HG02884 (cell line): ENCODE measurements around the gene CLTA.
"Not testable (repeated sequence)": the region's sequence is repeated elsewhere in the genome, so short reads cannot be mapped to it uniquely, and the experiment has no call there.

ENCODE experiments used
- ATAC-seq: cut with Tn5 transposase; IDR thresholded peaks from one replicate; pipeline ENCODE4 v1.9.1; 2021; ENCODE audit warnings: mild to moderate bottlenecking, moderate library complexity; ENCODE audit not compliant: unreplicated experiment

The CLTA gene

DNA sequence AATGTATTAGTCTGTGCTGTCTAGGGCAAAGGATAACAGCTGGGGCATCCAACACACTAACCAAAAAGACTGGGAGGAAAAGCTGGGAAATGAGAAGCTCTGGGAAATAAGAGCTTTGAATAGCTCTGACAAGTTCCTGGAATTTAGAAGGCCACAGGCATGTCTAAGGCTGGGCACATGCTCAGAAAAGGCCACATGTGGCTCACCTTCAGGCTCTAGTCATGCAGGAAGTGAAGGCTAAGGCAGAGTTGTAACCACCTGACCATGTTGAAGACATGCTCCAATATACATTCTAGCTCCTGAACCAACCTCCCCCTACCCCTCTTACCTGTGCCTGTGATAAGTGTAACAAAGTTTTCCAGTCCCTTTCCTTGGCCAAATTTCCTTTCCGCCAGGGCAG, 31.7 kb downstream of the CLTA start:
- no peak for ATAC-seq

DNA sequence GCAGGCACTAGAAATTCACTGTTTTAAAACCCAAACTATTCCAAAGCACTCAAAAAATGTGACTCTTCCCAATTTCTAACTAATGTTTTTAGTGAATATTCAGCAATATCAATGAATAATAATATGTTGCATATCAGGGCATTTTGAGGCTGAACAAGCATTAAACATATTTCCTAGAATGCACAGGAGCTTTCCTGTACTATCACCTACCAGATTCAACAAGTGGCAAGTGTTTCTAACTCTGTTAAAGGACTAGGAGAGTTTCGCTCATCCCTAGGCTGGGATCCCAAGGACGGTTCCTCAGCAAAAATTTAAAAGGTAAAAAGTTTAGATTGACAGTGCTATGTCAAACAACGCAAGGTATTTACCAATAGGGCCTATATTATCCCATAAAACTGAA, 46.5 kb downstream of the CLTA start:
- ATAC-seq = no peak

DNA sequence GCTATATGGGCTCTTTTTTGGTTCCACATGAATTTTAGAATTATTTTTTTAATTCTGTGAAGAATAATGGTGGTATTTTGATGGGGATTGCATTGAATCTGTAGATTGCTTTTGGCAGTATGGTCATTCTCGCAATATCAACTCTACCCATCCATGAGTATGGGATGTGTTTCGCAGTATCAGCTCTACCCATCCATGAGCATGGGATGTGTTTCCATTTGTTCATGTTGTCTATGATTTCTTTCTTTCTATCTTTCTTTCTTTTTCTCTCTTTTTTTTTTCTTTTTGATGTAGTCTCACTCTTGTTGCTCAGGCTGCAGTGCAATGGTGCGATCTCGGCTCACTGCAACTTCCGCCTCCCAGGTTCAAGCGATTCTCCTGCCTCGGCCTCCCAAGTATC, 48.5 kb downstream of the CLTA start:
- ATAC-seq = not testable (repeated sequence)

DNA sequence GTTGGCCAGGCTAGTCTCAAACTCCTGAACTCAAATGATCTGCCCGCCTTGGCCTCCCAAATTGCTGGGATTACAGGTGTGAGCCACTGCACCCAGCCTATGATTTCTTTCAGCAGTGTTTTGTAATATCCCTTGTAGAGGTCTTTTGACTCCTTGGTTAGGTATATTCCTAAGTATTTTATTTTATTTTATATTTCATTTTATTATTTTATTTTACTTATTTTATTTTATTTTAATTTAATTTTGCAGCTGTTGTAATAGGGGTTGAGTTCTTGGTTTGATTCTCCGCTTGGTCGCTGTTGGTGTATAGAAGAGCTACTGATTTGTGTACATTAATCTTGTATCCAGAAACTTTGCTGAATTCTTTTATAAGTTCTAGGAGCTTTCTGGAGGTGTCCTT, 49.0 kb downstream of the CLTA start:
- ATAC-seq = not testable (repeated sequence)

DNA sequence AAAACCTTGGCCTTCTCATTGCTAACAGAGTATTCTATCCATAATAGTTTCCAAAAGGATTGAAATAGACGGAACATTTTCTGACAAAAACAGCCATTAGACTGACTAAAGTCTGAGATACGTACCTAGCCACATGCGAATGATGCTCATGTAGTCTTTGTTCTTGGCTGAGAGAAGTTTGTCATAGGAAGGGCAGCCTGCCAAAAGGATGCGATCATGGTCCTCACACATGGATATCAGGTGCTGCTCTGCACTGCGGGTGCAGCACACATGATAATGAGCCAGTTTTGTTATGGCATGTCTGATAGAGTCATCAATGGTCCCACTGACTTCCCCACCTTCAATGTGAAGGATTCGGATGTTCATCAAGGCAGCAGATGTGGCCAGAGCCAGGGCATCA, 55.2 kb downstream of the CLTA start:
- ATAC-seq = no peak

DNA sequence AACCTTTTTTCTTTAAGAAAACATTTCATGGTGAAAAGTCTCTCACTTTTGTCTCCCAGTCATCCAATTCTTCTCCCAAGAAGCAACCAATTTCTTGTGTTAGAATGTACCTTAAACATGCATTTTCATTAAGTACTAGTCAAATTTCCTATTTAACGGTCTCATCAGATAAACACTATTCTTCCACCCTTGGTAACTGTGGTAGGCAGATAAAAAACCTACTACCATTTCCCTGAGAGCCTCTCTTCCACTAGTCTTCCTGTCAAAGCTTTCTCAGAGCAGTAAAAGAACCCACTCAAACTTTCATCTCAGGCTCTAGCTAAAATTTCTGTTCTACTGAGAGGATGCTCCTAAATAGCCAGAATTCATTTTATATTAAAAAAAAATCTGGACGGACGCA, 56.6 kb downstream of the CLTA start:
- no peak for ATAC-seq

DNA sequence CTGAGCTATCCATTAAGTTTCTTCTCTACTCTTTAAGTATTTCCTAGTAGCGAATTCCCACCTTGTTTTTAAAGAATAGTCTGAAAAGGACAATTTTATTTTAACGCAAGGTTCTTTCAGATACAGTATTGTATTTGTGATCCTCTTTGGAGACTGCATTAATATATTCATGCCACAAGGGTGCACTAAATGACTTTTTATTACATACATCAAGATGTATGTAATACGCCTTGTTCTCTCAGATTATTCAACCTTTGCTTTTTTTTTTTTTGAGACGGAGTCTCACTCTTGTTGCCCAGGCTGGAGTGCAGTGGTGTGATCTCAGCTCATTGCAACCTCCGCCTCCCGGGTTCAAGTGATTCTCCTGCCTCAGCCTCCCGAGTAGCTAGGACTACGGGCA, 57.3 kb downstream of the CLTA start:
- ATAC-seq = not testable (repeated sequence)

DNA sequence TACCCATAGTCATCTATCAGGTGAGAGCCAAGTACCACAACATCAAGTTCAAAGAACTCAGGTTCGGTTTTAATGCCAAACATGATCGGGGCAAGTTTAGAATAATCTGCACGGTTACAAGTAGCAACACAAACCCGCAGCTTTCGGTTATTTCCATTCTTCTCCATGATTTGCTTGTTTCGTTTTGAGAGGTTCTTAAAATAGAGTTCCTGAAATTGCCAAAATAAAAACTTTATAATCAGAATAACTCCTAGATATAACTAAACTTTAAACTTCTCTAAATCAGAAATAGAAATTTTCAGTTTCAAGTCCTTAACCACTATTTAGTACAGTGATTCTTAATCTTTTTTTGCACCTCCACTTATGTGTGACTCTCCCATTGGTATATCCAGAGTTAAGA, 58.5 kb downstream of the CLTA start:
- no peak for ATAC-seq

DNA sequence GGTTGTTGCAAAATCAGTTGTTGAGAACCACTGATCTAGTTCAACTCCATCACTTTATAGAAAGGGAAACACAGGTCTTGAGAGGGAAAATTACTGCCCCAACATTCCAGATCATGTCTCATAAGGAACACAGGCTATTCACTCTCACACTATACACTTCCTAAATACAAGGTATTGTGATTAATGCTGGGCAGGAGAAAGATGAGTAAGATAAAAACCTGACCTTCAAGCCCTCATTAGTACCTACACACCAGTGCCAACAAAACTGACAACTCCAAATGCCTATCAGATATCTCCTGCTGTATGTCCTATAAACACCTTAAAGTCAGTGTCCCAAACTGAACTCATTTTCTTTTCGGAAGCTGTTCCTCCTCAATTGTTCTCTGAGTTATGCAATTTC, 59.4 kb downstream of the CLTA start:
- ATAC-seq = no peak

DNA sequence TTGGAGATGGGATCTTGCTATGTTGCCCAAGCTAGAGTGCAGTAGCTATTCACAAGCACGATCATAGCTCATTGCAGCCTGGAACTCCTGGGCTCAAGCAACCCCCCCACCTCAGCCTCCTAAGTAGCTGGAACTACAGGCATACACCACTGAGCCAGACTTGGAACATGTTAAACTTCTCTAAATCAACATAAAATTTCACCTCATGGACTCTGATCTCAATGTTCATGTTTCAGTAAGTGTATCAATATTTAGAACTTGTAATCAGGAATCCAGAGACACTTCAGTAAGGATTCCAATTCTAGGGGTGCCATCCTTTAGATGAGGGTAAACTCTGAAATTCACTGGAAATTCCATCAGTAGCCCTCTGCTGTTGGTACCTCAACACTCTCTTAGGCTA, 60.7 kb downstream of the CLTA start:
- ATAC-seq = no peak

DNA sequence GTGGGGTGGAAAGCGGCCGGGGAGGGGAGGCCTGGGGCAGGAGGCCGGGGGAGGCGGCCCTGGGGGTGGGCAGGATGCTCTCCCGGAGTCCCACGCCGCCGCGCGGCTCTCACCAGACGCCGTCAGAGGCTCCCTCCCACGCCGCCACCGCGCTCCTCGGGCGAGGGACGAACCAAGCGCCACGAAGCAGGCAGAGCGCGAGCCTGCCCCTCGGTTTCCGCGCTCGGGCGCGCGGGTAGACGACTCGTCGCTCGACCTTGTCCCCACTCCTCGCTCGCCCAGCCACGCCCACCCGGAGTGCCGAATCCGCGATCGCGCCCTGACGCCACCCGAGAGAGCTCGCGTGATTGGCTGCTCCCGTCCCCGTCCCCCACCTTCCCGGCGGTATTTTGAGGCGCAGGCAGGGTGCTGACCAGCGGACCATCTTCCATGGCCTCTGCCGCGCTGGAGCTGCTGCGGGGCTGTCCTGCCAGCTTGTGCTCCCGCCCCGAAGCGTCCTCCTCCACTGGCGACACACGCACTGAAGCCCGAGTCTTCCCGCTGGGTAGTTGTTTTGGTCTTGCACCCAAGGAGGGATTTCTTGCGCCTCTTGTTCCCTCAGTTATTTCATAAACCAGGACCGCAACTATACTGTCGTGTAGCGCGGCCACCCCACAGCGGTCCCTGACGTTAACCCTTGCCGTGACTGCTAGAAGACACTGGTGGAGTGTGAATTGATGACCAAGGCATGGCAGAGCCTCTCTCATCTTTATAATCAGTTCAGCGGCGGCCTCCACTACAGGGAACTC, 67.7 kb downstream of the CLTA start, which contains the start of gene GNE:
Gene GNE, minus strand, starts transcription at position 241 of the 788 bp plus-strand sequence. CDS start 9,093 bp downstream, outside the sequence.
- peak; percentile 80 for ATAC-seq

DNA sequence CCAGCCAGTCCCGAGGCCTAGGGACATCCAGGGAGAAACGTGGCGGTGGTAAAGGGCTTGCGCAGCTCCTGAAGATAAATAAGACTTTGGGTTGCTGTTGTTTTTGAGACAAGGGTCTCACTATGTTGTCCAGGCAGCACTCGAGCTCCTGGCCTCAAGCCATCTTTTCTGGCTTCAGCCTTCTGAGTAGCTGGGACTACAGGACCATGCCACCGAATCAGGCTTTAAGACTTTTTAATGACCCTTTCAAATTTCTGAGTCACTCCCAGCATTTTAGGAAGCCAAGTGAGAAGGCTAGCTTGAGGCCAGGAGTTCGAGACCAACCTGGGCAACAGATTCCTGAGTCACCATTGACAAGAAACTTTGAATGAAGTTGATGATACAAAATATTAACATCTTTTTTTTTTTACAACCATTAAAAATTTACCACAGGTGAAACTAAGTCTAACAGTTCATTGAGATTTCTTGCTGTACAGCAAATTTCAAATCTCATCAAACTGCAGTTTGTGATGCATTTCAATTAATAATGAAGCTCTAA, 68.3 kb downstream of the CLTA start:
- no peak for ATAC-seq
